Iris pigment epithelial cell (primary cell): ENCODE measurements around the gene CHURC1.
"Not testable (repeated sequence)": the region's sequence is repeated elsewhere in the genome, so short reads cannot be mapped to it uniquely, and the experiment has no call there.

Experiments
- DNase-seq: peaks from one replicate; pipeline ENCODE4 v3.0.0-alpha.2; 2011; ENCODE audit warnings: low read depth

The CHURC1 gene

DNA sequence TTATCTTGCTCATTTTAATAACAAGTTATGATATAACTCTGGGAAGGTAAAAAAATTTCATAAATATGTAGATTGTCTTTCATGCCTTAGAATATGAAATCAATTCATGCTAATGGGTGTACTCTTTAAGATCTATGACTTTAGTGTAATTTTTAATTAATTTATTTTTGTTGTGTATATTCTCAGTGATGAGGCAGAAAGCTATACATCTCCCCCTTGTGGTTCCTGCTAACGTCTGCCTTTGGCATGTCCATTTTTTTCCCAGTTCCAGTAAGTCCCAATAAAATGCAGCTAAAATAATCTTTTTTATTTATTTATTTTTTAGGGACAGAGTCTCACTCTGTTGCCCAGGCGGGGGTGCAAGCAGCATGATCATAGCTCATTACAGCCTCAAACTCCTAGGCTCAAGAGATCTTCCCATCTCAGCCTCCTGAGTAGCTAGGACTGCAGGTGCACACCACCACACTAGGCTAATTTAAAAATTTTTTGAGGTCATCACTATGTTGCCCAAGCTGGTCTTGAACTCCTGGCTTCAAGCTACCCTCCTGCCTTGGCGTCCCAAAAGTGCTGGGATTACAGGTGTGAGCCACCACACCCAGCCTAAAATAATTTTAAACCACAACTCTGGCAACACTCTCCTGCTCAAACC lies 3.3 kb upstream of the CHURC1 start:
- peak; percentile 62 for DNase-seq

DNA sequence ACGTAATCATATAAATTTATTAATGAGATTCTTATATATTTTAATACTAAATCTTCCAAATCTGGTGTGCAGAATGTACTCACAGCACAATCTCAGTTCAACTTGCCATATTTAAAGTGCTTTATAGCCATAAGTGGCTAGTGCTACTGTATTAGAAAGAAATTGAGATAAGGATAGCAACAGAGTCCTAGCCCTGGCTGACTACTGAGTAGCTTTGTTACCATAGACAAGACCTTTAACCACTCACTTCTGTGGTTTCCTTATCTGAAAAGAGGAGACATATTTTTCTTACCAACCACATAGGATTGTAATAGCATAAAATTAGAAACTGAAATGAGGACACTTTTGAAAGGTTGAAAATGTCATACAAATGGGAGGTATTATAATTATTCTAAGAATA lies 2.0 kb upstream of the CHURC1 start:
- peak; percentile 47 for DNase-seq

DNA sequence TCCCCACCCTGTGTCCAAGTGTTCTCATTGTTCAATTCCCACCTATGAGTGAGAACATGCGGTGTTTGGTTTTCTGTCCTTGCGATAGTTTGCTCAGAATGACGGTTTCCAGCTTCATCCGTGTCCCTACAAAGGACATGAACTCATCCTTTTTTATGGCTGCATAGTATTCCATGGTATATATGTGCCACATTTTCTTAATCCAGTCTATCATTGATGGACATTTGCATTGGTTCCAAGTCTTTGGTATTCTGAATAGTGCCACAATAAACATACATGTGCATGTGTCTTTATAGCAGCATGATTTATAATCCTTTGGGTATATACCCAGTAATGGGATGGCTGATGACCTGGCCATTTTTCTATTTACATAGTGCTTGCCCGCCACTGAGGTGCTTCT lies 778 bp upstream of the CHURC1 start:
- DNase-seq = not testable (repeated sequence)

DNA sequence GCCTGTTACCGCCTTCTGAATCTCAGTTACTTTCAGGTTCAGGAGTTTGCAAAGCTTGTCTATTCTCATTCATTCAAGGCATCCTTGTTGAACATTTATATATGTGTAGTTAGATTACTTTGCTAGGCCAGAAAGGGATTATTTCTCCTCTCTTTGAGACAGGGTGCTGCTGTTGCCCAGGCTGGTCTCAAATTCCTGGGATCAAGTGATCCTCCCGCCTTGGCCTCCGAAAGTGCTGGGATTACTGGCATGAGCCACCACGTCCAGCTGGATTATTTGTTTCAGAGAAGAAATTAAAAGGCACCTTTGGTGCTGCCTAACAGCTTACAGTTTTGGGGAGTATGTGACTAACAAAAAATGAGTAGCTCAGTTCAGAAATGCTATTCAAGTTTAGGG lies 772 bp downstream of the CHURC1 start:
- DNase-seq = no peak

DNA sequence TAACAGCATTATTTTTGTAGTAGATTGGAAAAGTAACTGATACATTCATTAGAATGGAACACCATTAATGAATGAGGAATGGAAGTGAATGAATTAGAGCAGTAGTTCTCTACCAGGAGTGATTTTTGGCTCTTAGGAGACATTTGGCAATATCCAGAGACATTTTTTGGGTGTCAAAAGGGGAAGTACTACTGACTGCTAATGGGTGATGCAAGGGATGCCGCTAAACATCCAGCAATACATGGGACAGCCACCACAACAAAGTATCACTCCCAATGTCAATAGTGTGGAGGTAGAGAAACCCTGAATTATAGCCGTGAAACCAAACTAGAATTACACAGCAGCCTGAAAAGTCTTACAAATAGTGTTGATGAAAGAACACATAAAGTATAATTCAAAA lies 1.5 kb downstream of the CHURC1 start:
- DNase-seq = no peak

DNA sequence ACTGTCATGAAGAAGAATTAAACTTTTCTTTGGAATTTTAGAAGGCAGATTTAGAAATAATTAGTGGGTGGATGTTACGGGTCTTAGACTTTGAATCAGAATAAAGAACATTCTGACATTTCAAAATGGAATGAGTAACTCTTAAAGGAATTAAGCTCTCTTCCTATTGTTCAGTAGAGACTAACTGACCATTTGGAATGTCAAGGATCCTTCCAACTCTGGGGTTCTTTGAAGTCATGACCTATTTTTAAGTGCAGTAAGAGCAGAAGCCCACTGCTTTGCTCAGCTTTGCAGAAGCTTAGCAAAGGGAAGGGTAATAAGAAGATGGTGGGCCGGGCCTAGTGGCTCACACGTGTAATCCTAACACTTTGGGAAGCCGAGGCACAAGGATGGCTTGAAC lies 4.0 kb downstream of the CHURC1 start:
- peak; percentile 28 for DNase-seq

DNA sequence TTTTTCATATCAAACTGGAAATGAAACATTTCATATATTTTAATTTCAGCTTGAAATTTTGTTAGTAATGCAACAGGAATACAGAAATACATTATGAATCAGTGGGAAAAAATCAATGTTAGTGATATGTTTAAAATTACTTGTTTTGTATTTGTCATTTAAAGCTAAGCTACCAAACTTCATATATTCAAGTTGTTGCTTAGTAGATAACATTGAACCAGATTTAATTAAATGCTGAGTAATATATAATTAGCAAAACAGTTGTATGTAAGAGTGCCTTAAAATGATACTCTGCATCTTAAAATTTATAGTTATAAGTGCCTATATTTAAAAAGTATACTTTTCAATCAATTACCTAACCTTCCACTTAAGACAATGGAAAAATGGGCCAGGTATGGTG lies 5.0 kb downstream of the CHURC1 start:
- DNase-seq = no peak

DNA sequence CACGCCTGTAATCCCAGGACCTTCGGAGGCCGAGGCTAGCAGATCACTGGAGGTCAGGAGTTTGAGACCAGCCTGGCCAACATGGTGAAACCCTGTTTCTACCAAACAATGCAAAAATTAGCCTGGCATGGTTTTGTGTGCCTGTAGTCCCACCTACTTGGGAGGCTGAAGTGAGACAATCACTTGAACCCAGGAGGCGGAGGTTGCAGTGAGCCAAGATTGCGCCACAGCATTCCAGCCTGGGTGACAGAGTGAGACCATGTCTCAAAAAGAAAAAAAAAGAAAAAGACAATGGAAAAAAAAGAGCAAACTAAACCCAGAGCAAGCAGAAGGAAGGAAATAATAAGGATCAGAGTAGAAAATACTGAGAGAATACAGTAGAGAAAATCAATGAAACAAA lies 5.4 kb downstream of the CHURC1 start:
- DNase-seq = no peak

DNA sequence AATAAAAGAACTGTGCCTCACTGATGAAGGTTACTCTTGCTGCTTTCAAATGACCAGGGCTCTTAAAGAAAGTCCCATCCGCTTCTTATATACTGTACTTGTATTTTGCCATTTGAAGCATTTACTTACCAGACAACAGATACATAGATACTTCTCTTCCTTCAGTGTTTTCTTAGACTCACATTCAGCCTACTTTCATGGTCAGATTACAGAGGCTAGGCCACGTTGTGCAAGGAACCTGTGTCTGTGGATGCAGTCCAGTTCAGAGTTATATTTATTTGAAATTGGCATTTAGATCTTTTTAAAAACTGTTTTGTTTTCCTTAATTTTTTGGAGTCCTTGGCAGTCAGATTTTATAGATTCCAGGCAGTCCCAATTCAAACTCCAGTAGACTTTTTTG lies 6.2 kb downstream of the CHURC1 start:
- DNase-seq = peak; percentile 30

DNA sequence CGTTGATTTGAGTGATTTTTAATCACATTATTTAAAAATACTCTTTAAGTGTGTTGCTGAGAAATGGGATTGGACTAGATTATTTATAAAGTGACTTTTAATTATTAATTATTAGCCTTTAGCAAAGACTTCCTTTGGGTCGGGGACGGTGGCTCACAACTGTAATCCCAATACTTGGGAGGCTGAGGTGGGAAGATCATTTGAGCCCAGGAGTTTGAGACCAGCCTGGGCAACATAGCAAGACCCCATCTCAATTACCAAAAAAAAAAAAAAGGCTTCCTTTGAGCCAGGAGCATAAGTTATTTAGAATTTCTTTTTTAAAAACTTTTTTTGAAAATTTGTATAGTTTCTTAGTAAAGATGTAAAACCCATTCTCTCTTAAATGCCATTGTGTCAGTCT lies 8.8 kb downstream of the CHURC1 start:
- no peak for DNase-seq

DNA sequence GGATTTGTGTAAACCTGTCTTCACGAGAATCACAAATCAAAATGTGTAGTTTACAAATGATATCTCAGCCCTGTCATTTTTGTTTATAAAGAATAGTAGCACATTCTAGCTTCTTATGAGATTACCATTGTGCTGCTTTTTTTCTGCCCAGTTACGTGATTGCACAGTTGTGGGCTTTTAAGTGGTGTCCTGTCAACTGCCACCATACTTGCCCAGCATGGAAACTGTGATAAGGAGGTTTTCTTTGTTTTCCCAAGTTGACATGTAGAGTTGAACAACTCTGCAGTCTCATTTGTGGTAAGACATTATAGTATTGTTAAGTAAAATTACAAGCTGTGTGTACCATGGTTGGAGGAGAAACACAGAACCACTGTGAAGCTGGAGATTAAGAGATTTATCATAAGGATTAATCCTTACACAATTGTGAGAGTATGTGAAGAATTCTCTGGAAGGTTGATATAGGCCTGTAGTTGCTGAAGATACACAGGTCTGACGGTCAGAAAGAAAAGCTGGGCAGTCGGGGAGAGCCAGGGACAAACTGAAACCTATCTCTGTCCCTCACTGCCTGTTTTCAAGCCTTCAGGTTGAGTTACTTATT lies 12.2 kb downstream of the CHURC1 start:
- no peak for DNase-seq

DNA sequence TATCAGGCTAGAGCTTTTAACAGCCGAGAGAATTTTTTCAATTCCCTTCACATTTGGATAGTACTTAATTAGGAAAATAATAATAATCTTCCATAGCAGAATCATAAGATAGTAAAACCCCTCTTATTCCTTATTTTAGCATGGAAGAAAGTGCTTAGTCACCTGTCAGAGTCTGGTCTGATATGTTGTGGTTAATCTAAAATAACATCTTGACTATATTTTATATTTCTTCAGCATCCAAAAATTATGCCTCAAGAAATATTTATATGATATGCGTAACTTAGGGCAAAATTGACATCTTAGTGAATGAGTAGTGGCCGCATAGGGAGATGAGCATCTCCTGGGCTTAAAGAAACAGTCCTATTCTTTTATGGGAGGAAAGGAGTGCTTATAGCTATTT lies 12.8 kb downstream of the CHURC1 start:
- no peak for DNase-seq

DNA sequence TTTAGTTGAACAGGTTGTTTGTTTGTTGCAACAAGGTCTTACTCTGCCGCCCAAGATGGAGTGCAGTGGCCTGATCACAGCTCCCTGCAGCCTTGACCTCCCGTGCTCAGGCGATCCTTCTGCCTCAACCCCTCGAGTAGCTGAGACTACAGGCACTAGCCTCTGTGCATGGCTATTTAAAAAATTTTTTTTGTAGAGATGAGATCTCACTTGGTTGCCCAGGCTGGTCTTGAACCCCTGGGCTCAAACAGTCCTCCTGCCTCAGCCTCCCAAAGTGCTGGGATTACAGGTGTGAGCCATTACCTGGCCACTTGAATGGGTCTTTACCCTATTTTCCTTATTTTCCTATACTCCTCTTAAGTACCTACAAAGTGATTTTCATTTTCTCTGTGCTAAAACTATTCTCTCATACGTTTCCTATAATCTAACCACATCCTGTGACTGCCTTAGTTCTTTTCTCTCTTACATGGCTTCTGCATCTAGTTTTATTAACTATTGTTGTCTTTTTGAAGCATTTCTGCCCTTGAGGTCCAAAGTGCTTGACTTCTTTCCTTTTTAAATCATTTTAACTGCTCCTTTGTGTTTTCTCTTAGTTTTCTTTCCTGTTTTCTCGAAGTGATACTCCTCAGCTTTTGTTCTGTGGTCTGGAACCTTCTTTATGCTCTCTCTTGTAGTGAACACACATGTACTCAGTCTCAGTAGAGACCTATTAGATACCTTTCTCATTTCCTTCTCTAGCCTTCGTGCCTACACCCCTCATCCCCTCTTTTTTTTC lies 14.2 kb downstream of the CHURC1 start:
- no peak for DNase-seq

DNA sequence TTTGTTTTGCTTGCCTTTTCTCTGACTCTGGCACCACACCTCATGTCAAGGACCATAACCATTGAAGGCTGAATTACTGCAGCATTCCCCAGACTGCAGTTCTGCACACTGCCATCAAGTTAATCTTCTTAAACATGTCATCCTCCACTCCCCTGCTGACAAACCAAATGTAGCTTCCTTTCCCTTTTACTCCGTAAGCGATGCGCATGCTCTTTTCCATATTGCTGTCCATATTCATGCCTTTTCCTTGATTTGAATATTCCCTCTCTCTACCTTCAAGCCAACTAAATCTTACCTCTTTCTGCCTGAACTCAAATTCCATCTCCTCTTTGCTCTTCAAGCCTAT lies 14.7 kb downstream of the CHURC1 start:
- no peak for DNase-seq

DNA sequence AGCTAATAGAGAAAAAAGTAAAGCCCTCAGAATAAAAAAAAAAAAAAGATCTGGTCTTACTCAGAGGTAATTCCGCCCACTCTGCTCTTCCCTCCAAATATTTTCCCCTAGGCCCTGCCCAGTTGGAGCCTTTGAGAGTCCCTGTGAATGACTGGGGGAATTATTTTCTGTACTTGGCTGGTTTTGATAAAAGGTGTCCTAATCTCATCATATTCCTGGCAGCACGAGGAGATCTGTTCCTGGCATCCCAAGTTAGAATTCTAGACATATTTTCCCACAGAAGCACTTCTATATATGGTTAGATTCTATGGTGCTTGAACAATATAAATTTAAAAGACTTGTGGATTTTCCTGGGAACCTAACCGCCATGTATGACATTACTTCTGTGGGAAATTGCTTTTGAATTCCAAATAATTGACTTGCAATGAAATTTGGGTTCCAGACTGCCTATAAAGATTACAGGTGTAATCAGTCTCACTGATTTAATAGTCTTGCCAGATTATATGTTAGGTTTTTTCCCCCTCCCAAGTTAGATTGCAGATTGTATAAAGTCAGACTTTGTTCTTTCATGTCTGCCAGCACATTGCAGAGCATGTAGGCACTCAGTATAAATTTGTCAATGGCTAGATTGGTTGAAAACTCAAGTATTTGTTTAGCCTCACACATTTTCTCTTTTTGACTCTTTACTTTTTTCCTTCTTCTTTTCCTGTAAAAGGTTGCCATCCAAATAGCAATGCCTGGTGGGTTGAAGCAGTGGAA lies 16.0 kb downstream of the CHURC1 start:
- DNase-seq = no peak

DNA sequence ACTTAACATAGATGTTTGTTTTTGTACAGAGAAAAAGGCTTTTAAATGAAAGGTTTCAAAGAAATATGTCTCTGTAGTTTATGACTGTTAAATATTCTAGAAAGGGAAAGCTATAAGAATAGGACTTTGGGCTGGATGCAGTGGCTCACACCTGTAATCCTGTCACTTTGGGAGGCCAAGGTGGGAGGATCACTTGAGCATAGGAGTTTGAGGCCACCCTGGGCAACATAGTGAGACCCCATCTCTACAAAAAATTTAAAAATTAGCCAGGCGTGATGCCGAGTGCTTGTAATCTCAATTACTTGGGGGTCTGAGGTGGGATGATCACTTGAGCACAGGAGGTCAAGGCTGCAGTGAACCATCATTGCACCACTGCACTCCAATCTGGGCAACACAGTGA lies 16.9 kb downstream of the CHURC1 start:
- no peak for DNase-seq

DNA sequence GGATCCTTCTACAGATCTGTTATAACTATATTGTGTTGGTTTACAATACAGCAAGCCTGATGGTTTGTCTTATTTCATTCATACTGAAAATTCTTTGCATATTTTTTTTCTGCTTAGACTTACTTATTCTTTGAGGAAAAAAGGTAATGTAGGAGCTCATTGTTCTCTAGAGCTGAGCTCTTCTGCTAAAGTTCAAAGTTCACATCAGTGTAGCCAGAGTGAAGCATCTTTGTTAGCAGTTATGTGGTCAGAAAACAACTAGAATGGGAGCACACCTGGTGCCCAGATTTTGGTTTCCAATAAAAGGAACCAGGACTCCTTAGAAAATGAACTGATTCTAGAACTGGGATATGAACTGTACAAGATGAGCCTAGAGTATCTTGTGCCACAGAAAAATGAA lies 18.0 kb downstream of the CHURC1 start:
- DNase-seq = no peak

DNA sequence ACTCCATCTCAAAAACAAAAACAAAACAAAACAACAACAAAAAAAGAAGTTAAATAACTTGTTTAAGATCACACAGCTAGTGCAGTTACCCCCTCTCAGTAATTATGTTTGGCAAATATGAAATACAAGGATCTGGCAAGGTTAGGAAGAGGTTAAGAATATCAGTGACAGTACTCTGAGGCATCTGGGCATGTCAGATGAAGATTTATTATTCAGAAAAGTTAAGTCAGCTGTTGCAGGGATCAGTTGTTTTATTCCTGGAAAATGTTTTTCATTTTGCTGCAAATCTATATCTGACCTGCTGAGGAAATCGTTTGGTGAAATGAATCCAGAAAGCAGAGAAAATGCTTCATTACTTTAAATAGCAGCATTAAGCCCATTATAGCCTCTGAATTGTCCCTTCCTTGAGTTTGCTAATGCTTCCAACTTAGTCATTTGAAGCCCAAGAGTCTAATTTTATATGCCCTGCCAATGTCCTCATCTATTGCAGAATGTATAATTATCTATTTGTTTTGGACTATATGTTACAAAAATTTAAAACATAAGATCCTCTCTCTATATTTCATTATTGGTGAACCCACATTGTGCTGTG lies 20.2 kb downstream of the CHURC1 start:
- DNase-seq = no peak

DNA sequence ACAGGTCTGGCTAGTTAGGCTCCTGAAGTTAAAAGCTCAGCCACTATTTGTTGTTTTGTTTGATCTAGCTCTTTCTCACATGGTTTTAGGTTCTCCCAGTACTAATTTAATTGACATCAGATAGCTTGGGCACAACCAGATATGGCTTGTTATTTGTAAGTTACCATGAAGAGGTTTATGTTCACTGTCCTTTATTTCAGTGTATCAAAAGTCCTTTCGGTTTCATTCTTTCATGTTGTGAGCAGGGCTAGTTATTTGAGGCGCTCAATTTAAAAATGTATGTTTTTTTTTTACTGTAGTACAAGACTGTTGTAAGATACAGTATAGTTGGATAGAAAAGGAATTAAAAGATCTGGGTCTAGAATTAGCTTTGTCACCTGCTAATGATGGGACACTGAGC lies 21.3 kb downstream of the CHURC1 start:
- DNase-seq = no peak

DNA sequence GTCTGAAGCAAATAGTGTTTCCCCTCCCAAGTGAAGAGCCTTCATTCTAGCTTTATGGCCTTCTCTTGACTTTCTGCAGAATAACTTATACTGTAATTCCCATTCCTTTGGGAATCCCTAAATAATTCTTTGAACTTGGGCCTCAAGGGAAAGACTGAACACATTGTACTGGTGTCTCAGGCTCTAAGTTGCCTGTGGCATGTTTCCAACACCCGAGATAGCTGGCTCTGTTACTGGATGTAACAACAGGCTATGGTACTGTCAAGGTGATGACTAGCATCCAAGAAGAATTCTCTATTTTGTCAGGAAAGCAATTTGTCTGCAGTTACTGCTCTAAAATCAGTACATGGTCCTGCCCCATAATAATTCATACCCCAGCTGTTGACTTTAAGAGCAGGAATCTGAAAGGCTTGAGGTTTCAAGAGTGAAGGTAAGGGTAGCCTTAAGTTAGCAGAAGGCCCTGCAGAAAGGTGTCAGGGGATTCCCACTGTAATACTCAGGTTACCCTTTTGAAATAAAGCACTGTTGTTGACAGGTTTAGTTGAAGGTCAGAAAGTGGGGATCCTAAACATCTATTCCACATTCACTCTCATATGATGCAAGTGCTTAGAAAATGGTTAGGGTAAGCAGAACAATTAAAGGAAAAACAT lies 23.0 kb downstream of the CHURC1 start:
- no peak for DNase-seq

DNA sequence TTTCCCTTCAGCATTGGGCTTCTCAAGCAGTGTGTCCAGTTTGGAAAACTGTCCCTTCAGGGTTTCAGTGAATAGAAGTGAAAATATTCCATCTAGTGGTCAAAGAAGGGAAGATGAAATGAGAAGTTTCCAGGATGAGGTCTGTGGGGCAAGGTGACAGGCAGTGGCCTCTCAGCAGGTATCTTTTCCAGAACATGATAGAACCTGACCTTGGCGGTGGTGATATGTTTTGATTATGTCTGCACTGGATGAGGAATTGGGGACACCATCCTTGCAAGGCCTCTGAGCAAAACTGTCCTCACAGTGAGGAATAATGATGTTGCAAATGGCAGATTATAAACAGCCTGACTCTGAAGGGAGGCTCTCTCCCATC lies 23.6 kb downstream of the CHURC1 start:
- no peak for DNase-seq
